Lung (tissue), 16 donors: Measurements from ENCODE around the gene TMEM209. TPM values are rescaled to one million over a fixed set of nuclear protein-coding genes. Genes with fewer than 3 reads are reported as not detected.
"Not testable (repeated sequence)": the region's sequence is repeated elsewhere in the genome, so short reads cannot be mapped to it uniquely, and the experiment has no call there.

Experiments used
- ATAC-seq: fragments of 200-7000 bp; cut with Tn5 transposase; one replicate; pipeline ENCODE4 v1.9.1; 2020; ENCODE audit warnings: moderate number of reproducible peaks; ENCODE audit not compliant: insufficient read depth, low FRiP score
- DNase-seq, 3 donors: peaks; one replicate each; pipeline ENCODE4 v3.0.0-alpha.2; 2013 to 2017
- H3K27ac ChIP-seq, 2 donors: one replicate each; pipeline ENCODE4 v1.5.1; 2013; ENCODE audit warnings: mild to moderate bottlenecking in 2 of 2, moderate library complexity in 2 of 2, control low read depth in 1 of 2, inconsistent platforms in 1 of 2, low read depth in 1 of 2, low read length in 1 of 2
- H3K27me3 ChIP-seq, 3 donors: one replicate each; pipeline ENCODE4 v1.5.1; 2013; ENCODE audit warnings: low read length in 2 of 3; ENCODE audit not compliant: control insufficient read depth in 3 of 3, insufficient read depth in 3 of 3
- H3K36me3 ChIP-seq, 4 donors: one replicate each; pipeline ENCODE4 v1.5.1; 2013; ENCODE audit warnings: low read length in 4 of 4, mild to moderate bottlenecking in 1 of 4, moderate library complexity in 1 of 4; ENCODE audit not compliant: control insufficient read depth in 4 of 4, insufficient read depth in 4 of 4
- H3K4me1 ChIP-seq, 5 donors: one replicate each; pipeline ENCODE4 v1.5.1; 2013; ENCODE audit warnings: low read length in 5 of 5, mild to moderate bottlenecking in 2 of 5, moderate library complexity in 1 of 5; ENCODE audit not compliant: control insufficient read depth in 5 of 5, insufficient read depth in 5 of 5
- H3K4me3 ChIP-seq: one replicate; pipeline ENCODE4 v1.5.1; 2013; ENCODE audit warnings: mild to moderate bottlenecking, control low read depth, moderate library complexity
- H3K9ac ChIP-seq, 2 donors: one replicate each; pipeline ENCODE4 v1.5.1; 2013; ENCODE audit warnings: low read length in 2 of 2, control low read depth in 1 of 2; ENCODE audit not compliant: insufficient read depth in 1 of 2
- H3K9me3 ChIP-seq, 4 donors: one replicate each; pipeline ENCODE4 v1.5.1; 2013; ENCODE audit warnings: low read length in 3 of 4, mild to moderate bottlenecking in 1 of 4, moderate library complexity in 1 of 4; ENCODE audit not compliant: control insufficient read depth in 4 of 4, insufficient read depth in 3 of 4
- CTCF ChIP-seq: IDR thresholded peaks from 2 replicates; pipeline ENCODE4 v1.5.1; 2012; ENCODE audit warnings: mild to moderate bottlenecking; ENCODE audit errors: control extremely low read depth, extremely low read depth
- WGBS, 2 donors: extraction: QIAGEN DNeasy Blood & Tissue Kit; methylation state at CpG; one replicate each; pipeline ENCODE4 v1.1.7; 2013; 5-methylcytosine and 5-hydroxymethylcytosine counted together
- long read RNA-seq, 5 donors: transcript quantifications; one replicate each; lab custom pipeline, GENCODE V29; 2026
- polyA plus RNA-seq, 2 donors: library from polyadenylated mRNA; stranded (reverse); fragments of 200-250 nt; gene quantifications; one replicate each; pipeline ENCODE4 v1.2.1, GENCODE V29; 2013
- total RNA-seq, 2 donors: library from RNA; depleted of rRNA in 1 of 2; stranded (reverse); fragments of >200 nt in 1 of 2; gene quantifications; one replicate each; pipeline ENCODE4 v1.2.1, GENCODE V29; 2014 to 2021
- donor health status: control.
- donor health status: control.
- donor health status: Bipolar disorder and iron deficiency.
- donor health status: healthy.
- donor health status: DM: yes; HTN: yes; CAD: no.

TMEM209 gene
- 10 to 100 TPM; 16.9 to 22.2 TPM for total RNA-seq
- 1 to 10 TPM; 8.3 to 8.4 TPM for polyA plus RNA-seq
- long read RNA-seq, donor 1, partial matches to known transcripts = 0 of 4 reads
- long read RNA-seq, donor 1, other reads (novel, unspliced or antisense) = 0 of 4 reads
- long read RNA-seq, donor 2, partial matches to known transcripts = 0 of 1 reads
- long read RNA-seq, donor 2, other reads (novel, unspliced or antisense) = 0 of 1 reads
- long read RNA-seq, donor 3, partial matches to known transcripts = 0 of 1 reads
- long read RNA-seq, donor 3, other reads (novel, unspliced or antisense) = 0 of 1 reads
- long read RNA-seq, donor 4, partial matches to known transcripts = 0 of 1 reads
- long read RNA-seq, donor 4, other reads (novel, unspliced or antisense) = 0 of 1 reads
- long read RNA-seq, donor 5 = 0 reads

GRCh38 chr7:130205084-130205947 lies at the start of gene TMEM209:
Gene TMEM209 (minus strand): TSS chr7:130205406. CDS start chr7:130205375, 31 bp downstream.
- TF ChIP-seq CTCF = no peak
- 10% methylated on average over 44 of the region's 44 CpGs for WGBS, 2 donors
- Histone ChIP-seq H3K27me3 (no peaks in the 10 kb centered on the region), H3K9ac (peak within 1 kb of the TSS; percentile 80 to 98), H3K4me3 (peak within 1 kb of the TSS; percentile 69), H3K36me3 (peaks cover 4 to 15% (median 8%) of the 10 kb centered on the region in 4 donors), H3K27ac (peak within 1 kb of the TSS; percentile 87 to 91), H3K4me1 (peaks cover 0 to 4% (median 0%) of the 10 kb centered on the region in 5 donors), H3K9me3 (no peaks in the 10 kb centered on the region)
- peak; percentile 95 for ATAC-seq
- peak; percentile 99 to 100 (median 100) for DNase-seq

GRCh38 chr7:130254555-130254954 lies 49.3 kb upstream of the TMEM209 start:
- DNase-seq (no peak), ATAC-seq (no peak)
- Histone ChIP-seq H3K27me3 (no peaks in the 10 kb centered on the region), H3K9me3 (peaks cover 0 to 16% (median 4%) of the 10 kb centered on the region in 4 donors), H3K4me1 (no peaks in the 10 kb centered on the region), H3K4me3 (no peak overlapping the region), H3K27ac (no peak overlapping the region), H3K36me3 (no peaks in the 10 kb centered on the region), H3K9ac (no peak overlapping the region)
- no peak for TF ChIP-seq CTCF
- WGBS, 2 donors = 82 to 91% methylated on average over 6 of the region's 6 CpGs

- H3K4me1 ChIP-seq, H3K9ac ChIP-seq, H3K27me3 ChIP-seq, ATAC-seq, H3K9me3 ChIP-seq, H3K4me3 ChIP-seq, H3K36me3 ChIP-seq, DNase-seq, H3K27ac ChIP-seq: not testable (repeated sequence)
- WGBS, 2 donors = 67 to 85% methylated on average over 3 of the region's 3 CpGs
Measured at GRCh38 chr7:130249626-130250025, 44.4 kb upstream of the TMEM209 start.

GRCh38 chr7:130248842-130249241 lies 43.6 kb upstream of the TMEM209 start:
- H3K4me1 ChIP-seq, DNase-seq, H3K9me3 ChIP-seq, H3K36me3 ChIP-seq, H3K27me3 ChIP-seq, H3K9ac ChIP-seq, ATAC-seq, H3K4me3 ChIP-seq, H3K27ac ChIP-seq: not testable (repeated sequence)
- 93 to 96% methylated on average over 5 of the region's 5 CpGs for WGBS, 2 donors

- not testable (repeated sequence) for ATAC-seq, H3K27me3 ChIP-seq, H3K36me3 ChIP-seq, H3K27ac ChIP-seq, H3K9me3 ChIP-seq, DNase-seq, H3K4me3 ChIP-seq, H3K9ac ChIP-seq, H3K4me1 ChIP-seq
- WGBS, 2 donors = 90 to 100% methylated on average over 1 of the region's 1 CpG
Measured at GRCh38 chr7:130246491-130246890, 41.3 kb upstream of the TMEM209 start.

- WGBS, 2 donors = 31 to 41% methylated on average over 1 of the region's 1 CpG
- not testable (repeated sequence) for H3K9ac ChIP-seq, H3K36me3 ChIP-seq, H3K4me3 ChIP-seq, H3K4me1 ChIP-seq, H3K27me3 ChIP-seq, H3K27ac ChIP-seq, H3K9me3 ChIP-seq, ATAC-seq
- peak in 2 of 3 donors; percentile 78 to 81 for DNase-seq
Measured at GRCh38 chr7:130243486-130243885, 38.3 kb upstream of the TMEM209 start.
